Right renal cortex interstitium (tissue), 3 donors: ENCODE measurements around the gene ASAP3. TPM values are rescaled to one million over a fixed set of nuclear protein-coding genes. Genes with fewer than 3 reads are reported as not detected.

Experiments
- DNase-seq, 3 donors: peaks; one replicate each; pipeline ENCODE4 v3.0.0-alpha.2; 2013; ENCODE audit warnings: low read depth in 3 of 3, low spot score in 2 of 3
- polyA plus RNA-seq, 3 donors: library from polyadenylated mRNA; unstranded; fragments of 120-200 nt; gene quantifications; one replicate each; pipeline ENCODE4 v1.2.1, GENCODE V29; 2013; ENCODE audit not compliant: insufficient read length in 3 of 3

The ASAP3 gene
- polyA plus RNA-seq, 3 donors: 29.8 to 36.2 (median 30.5) TPM

GRCh38 chr1:23479666-23479941 is 4.4 kb downstream of the ASAP3 start:
- no peak for DNase-seq

GRCh38 chr1:23478896-23479665 is 4.9 kb downstream of the ASAP3 start:
- no peak for DNase-seq

GRCh38 chr1:23477359-23478144 is 6.4 kb downstream of the ASAP3 start:
- DNase-seq: no peak

DNA sequence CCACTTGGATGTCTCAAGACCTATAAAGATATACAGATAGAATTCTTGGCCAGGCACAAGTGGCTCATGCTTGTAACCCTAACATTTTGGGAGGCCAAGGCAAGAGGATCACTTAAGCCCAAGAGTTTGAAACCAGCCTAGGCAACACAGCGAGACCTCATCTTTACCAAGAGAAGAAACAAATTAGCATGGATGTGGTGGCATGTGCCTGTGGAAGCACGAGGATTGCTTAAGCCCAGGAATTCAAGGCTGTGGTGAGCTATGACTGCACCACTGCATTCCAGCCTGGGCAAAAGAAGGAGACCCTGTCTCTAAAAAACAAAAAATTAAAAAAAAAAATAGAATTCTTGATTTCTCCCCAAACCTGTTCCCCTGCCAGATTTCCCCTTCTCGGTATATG is 8.3 kb downstream of the ASAP3 start:
- DNase-seq: no peak

DNA sequence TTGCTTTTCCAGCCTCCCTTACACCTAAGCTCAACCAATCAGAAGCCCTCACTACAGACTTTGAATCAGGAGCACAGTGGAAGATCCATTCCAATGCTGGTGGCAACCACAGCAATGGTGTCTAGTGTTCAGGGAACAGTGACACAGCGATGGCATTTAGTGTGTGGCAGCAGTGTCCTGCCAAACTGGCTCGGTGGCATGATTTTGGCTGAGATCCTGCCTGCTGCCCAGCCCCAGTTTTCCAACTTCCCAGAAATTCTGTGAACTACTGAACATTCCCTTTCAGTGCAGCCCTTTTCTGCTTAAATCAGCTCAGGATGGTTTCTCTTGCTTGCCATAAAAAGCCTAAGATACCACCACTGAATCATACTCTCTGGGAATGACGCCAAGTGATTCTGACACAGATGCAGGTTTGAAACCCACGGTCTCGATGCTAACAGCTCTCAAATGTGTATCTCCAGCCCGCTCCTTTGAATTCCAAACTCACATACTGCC is 8.8 kb downstream of the ASAP3 start:
- DNase-seq: no peak

DNA sequence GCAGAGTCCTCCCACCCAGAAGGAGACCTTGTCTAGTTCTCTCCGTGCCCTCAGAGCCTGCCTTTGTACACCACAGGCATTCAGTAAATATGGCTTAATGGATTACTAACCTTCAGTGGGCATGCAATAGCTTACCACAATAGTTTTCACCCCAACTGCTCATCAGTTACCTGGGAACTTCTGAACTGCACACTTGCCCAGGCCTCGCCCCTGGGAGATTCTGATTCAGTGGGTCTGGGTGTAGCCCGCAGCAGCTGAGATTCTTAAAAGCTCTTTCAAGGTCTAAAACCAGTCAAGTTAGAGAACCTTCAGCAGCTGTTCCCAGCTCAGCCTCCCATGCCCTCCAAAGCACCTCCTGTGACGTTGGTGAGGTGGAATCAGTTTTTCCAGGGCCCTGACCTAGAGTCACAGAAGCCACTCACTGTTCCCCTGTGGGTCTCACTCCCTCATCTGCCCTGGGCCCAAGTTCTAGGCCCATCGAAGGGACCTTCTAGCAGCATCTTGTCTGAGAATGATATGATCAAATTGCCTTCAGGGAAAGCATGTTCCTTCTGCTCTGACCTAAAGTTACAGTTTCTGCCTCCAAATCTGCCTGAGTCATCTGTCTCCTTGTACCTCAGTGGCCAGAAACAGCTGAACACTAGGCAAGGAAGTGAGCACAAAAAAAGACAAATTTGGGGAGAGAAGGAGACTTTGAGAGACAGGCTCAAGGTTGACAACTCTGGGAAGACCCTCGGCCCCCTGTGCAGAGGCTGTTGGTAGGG is 10.8 kb downstream of the ASAP3 start:
- DNase-seq: no peak

- DNase-seq: no peak
Observed at GRCh38 chr1:23472351-23473036, 11.5 kb downstream of the ASAP3 start.

- DNase-seq: no peak
Observed at GRCh38 chr1:23471473-23472075, 12.4 kb downstream of the ASAP3 start.

GRCh38 chr1:23470282-23471070 is 13.5 kb downstream of the ASAP3 start:
- no peak for DNase-seq

DNA sequence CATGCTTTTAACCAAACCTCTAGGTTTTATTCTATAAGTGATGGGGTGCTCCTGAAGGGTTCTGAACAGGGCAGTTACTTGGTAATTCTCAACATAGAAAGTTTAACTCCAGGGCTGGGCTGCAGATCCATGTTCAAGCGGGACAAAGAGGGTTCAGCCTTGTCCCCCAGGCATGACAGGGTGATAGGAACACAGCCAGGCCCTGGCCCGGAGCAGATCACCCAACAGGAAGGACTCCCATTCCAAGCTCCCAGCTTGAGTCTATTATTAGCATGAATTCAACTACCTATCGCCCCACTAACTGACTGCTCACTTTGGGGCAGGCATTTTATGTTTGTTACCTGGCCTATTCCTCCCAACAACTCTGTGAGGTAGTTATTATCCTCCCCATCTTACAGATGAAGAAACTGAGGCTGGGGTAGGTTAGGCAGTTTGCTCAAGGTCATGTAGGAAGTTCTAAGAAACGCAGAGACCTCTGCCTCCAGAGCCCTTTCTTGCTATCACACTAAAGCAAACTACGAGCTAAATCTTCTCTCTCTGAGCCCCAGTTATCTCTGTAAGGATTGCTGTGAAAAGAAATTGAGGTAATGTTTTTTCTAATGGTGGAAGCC is 14.5 kb downstream of the ASAP3 start:
- no peak for DNase-seq

GRCh38 chr1:23466423-23466989 is 17.5 kb downstream of the ASAP3 start:
- no peak for DNase-seq

GRCh38 chr1:23463286-23463685 is 20.7 kb downstream of the ASAP3 start:
- DNase-seq: no peak

GRCh38 chr1:23462766-23463165 is 21.2 kb downstream of the ASAP3 start:
- DNase-seq: no peak

GRCh38 chr1:23461050-23461449 is 22.9 kb downstream of the ASAP3 start:
- no peak for DNase-seq

DNA sequence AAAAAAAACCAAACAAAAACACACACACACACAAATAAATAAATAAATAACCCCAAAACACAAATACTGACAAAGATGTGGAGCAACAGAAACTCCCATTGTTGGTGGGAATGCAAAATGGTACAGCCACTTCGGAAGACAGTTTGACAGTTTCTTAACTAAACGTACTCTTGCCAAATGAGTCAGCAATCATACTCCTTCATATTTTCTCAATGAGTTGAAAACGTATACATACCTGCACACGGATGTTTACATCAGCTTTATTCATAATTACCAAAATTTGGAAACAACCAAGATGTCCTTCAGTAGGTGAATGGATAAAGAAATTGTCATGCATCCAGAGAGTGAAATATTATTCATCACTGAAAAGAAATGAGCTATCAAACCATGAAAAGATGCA is 23.5 kb downstream of the ASAP3 start:
- DNase-seq: no peak

DNA sequence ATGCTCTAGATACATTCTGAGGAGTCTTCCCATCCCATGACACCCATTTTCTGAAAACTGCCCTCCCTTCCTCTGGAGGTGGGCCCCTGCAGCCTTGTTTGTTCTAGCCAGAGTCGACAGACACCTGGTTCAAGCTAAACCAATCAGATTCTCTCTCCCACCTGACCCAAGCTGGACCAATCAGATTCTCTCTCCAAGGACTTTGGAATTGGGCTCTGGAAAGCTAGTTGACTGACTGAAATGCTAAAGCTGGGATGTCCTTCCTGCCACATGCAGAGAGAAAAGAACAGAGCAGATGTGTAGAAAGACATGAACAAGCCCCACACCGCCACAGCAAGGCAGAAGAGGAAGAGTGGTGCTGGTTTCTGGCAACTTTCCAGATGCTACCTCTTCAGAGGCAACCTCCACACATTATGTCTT is 24.6 kb downstream of the ASAP3 start:
- no peak for DNase-seq

- DNase-seq: no peak
Observed at GRCh38 chr1:23456226-23456625, 27.8 kb downstream of the ASAP3 start.

GRCh38 chr1:23453455-23454000 is 30.5 kb downstream of the ASAP3 start:
- DNase-seq: no peak

DNA sequence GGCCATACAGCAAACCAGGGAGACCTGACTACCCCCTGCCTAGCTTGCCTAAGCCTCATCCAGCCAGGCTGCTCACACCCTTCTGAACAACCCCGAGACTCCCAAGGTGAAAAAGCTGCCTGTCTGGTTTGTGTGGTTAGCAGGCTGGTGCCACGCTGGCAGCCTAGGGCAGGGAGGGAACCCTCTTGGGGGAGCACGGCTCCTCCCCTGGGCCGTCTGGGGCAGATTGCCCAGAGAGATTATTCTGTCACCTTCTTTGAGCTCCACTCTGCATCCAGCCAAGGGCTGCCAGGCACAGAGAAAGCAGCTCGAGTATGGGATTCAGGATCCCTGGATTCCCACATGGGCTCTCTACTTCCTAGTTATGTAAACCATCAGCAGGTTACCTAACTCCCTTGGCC is 32.0 kb downstream of the ASAP3 start:
- DNase-seq: peak; percentile 8 to 29 (median 19)
